Activated naive CD8-positive, alpha-beta T cell treated with anti-CD3 and anti-CD28 coated beads, Interleukin-2, amount 50 U/mL, for 16 hours (primary cell): ENCODE results near the gene SLC29A2.

Experiments
- DNase-seq: peaks from one replicate; pipeline ENCODE4 v3.0.0-alpha.2; 2020; ENCODE audit warnings: low read depth, low spot score

SLC29A2 gene

DNA sequence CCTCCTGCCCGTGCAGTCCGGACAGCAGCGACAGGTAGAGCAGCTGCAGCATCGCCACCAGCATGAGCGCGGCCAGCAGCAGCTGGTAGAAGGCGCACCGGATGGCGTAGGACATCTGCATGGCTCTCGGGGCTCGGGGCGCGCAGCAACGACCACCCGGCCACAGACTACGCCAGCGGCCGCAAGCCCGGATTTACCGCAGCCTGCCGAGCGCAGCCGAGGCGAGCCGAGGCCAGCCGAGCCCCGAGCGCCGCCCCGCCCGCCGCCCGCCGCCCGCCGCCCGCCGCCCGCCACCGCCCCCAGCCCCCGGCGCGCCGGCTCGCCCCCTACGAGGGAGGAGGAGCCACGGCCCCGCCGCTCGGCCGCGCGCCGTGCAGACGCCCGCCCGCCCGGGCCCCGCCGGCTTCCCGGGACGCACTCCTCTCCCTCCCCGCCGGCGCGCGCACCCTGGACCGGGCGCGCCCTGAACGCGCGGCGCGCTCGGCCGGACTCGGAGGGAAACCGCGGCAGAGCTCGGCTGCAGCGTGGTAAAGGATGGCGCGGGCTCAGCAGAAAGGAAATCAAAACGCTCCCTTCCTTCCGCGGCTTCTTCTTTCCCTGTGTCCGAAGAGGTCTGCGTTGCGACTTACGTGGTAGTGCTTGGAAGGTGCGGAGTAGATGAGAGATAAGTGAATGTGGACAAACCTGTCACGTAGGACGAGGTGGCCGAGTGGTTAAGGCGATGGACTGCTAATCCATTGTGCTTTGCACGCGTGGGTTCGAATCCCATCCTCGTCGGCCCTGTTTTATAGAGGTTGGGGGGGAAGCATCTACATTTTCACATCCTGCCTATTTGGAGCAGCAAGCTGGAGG, 23.9 kb downstream of the SLC29A2 start, which contains the start of gene B4GAT1:
Gene B4GAT1, minus strand, starts transcription at position 205 of the 852 bp plus-strand sequence. Its CDS starts 84 bp downstream, at position 121.
- DNase-seq: peak; percentile 68

- no peak for DNase-seq
These were observed 24.8 kb downstream of the SLC29A2 start for GRCh38 chr11:66346476-66347424.

DNA sequence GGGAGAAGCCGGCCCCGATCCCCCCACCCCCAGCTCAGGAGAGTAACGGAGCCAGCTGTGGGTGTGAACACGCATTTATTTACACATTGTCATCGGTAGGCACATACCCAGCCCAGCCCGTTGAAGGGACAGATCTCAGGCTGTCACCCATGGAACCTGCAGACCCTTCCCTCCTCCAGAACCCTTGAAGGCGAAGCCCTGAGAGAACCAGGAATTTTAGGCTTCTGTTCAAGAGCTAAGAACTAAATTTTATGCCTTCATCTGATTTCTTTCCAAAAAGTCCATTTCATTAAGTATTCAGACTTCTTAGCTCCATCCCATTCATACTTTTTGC, 26.3 kb downstream of the SLC29A2 start:
- DNase-seq: no peak

- DNase-seq: peak; percentile 85
These were observed 26.8 kb downstream of the SLC29A2 start, which contains the start of gene BRMS1 for GRCh38 chr11:66344550-66345315. Gene BRMS1 (minus strand): TSS chr11:66345104. CDS start chr11:66342234, 2,870 bp downstream.

DNA sequence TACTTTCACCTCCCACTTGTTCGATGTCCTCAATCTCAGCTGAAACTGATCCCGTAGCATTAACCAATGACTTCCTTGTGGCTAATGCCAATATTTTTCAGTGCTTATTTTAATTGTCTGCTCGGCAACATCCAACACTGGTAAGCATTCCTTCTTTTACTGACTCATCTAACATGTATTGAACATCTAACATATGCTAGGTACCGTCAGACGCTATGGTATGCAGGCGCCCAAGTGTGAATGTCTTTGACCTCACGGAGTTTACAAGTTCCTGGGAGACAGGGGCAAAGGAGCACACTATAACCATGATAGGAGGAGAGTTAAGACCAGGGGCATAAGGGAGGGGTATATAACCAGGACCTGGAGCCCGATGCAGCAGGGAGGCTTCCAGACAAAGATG, 28.4 kb downstream of the SLC29A2 start:
- no peak for DNase-seq

DNA sequence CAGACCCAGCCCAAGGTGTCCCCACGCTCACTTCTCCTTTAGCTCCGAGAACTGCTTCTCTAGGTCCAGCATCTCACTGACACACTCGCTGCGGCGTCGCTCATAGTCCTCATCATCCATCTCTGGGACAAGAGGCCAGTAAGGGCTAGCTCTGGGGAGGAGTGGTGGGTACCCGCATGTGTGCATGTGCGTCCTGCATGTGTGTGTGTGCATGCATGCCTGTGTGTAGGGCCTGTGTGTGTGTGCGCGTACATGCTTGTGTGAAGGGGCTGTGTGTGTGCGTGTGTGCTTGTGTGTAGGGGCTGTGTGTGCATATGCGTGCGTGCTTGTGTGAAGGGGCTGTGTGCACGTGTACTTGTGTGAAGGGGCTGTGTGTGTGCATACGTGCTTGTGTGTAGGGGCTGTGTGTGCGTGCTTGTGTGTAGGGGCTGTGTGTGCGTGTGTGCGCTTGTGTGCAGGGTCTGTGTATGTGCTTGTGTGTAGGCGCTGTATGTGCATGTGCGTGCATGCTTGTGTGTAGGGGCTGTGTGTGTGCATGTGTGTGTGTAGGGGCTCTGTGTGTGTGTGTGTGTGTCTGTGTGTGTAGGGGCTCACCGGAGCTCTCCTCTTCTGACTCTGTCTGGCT, 29.9 kb downstream of the SLC29A2 start:
- DNase-seq: no peak

GRCh38 chr11:66340596-66341501, 30.7 kb downstream of the SLC29A2 start:
- DNase-seq: no peak

GRCh38 chr11:66339686-66340483, 31.7 kb downstream of the SLC29A2 start:
- no peak for DNase-seq

GRCh38 chr11:66339162-66339675, 32.3 kb downstream of the SLC29A2 start:
- DNase-seq: no peak

DNA sequence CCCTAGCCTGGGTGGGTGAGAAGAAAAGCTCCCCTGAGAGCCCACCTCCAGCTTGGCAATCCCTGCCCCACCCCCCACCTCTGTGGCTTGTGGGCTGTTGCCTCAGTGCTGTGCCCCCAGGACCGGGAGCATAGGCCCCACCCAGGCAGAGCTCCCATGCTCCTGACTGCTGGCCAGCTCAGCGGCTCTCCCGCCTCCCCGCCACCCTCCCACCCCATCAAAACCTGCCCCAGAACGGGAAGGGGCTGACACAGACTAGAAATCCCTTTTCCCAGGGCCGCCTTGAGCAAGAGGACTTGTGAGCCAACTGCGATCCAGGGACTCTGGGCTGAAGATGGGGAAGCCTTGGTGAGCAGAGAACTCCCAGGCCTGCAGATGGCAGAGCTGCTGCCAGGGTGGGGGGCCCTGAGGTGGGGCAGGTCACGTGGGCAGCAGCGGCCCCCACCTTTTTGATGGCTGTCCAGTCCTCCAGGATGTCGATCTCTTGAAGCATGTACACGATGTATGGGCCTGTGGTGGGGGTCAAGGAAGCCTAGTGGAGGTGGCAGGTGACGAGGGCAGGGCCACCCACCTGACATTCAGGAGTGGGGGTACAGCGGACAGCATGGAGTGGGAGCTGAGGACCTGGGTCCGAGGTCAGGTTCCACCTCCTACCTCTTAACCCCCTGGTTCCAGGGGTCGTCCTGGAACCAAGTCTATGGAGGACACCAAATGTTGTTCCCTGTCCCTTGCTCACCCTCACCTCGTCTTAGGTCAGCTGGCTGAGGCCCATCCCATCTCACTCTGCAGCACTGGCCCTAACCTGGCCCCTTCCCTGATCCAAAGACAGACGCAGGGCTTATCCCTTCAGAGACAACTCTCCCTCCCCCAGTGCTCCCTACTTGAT, 33.0 kb downstream of the SLC29A2 start:
- no peak for DNase-seq

DNA sequence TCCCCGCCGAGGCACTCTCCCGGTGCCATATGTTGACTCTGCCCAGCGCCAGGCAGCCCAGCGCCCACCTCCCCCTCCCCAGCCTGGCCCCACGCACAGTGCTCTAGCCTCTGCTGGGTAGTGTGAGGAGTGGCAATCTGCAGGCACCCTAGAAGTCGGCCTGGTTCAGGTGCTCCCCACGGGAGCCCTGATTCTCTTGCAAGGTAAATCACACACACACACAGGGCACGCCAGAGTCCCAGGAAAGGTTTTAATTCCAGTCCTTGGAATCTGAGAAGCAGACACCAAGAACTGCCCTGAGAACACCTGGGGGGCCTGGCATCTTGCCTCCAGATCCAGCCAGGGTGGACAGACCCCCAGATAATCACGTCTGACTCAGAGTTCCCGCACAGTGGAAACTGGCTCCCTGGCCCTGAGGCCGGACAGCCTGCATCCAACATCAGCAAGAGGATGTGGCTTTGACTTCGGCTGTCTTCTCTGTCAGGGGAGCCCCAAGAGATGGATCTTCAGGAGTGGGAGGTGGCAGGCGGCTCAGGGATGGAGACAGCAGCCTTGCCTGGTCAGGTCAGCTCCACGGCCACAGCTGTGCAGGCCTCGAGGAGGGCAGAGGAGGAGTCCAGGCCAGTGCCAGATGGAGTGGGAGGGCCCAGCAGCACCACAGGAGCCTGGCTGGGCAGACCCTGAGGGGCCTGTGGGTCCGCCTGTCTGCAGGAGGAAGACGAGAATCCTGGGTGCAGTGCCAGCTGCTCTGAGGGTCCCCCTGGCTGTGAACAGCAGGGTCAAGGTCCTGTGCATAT, 34.3 kb downstream of the SLC29A2 start:
- DNase-seq: no peak

- no peak for DNase-seq
These were observed 35.1 kb downstream of the SLC29A2 start, which contains the start of gene RIN1 for GRCh38 chr11:66336234-66337102. Gene RIN1 (minus strand): TSS chr11:66336434. CDS start chr11:66336402, 32 bp downstream.

GRCh38 chr11:66335531-66336233, 35.9 kb downstream of the SLC29A2 start:
- no peak for DNase-seq

- no peak for DNase-seq
These were observed 36.7 kb downstream of the SLC29A2 start for GRCh38 chr11:66334605-66335442.
